Pancreas (tissue), 10 donors: ENCODE results near the gene SLC44A4. TPM values are rescaled to one million over a fixed set of nuclear protein-coding genes. Genes with fewer than 3 reads are reported as not detected.
"Not testable (repeated sequence)": the region's sequence is repeated elsewhere in the genome, so short reads cannot be mapped to it uniquely, and the experiment has no call there.

Experiments
- ATAC-seq, 4 donors: fragments of 200-7000 bp; cut with Tn5 transposase; one replicate each; pipeline versions ENCODE4 v1.8.0 to v1.9.1; 2020; ENCODE audit warnings: mild to moderate bottlenecking in 4 of 4, moderate library complexity in 4 of 4
- DNase-seq, 6 donors: peaks; one replicate each; pipeline ENCODE4 v3.0.0-alpha.2; 2020
- FAIRE-seq: peaks from 2 replicates; lab custom pipeline; 2012; peaks lifted over from hg19 to GRCh38; lab: Jason Lieb, UNC
- H3K27ac ChIP-seq, 4 donors: fragments of 200-600 bp; sonication (generic); 1 replicate in 3 of 4; 2 replicates in 1 of 4; pipeline versions ENCODE4 v1.5.0 to v1.8.0; 2020
- H3K27me3 ChIP-seq, 4 donors: fragments of 200-600 bp; one replicate each; pipeline ENCODE4 v1.8.0; 2021
- H3K36me3 ChIP-seq, 3 donors: fragments of 200-600 bp; sonication (generic) in 1 of 3; one replicate each; pipeline versions ENCODE4 v1.5.0 to v1.8.0; 2020 to 2021
- H3K4me1 ChIP-seq, 3 donors: fragments of 200-600 bp; one replicate each; pipeline ENCODE4 v1.8.0; 2021
- H3K4me3 ChIP-seq, 4 donors: fragments of 200-600 bp; sonication (generic) in 2 of 4; one replicate each; pipeline versions ENCODE4 v1.5.0 to v1.8.0; 2020 to 2021
- H3K9me3 ChIP-seq, 4 donors: fragments of 200-600 bp; one replicate each; pipeline ENCODE4 v1.8.0; 2021
- CTCF ChIP-seq, 4 donors: fragments of 200-600 bp; sonication (generic) in 3 of 4; IDR thresholded peaks; one replicate each; pipeline versions ENCODE4 v1.5.0 to v1.8.0; 2021; ENCODE audit warnings: antibody characterized with exemption in 4 of 4
- WGBS, 2 donors: extraction: QIAGEN DNeasy Blood & Tissue Kit; methylation state at CpG; one replicate each; pipeline ENCODE4 v1.1.7; 2013; 5-methylcytosine and 5-hydroxymethylcytosine counted together
- intact Hi-C, 3 donors: fragments of 100-400 bp; cut with DNase I; formaldehyde crosslinking; loops; one replicate each; pipeline versions ENCODE4 v1.11.1 to v1.14.2; 2022
- polyA plus RNA-seq, 2 donors: library from polyadenylated mRNA; stranded (reverse); fragments of 200-250 nt; gene quantifications; one replicate each; pipeline ENCODE4 v1.2.3, GENCODE V29; 2013
- total RNA-seq, 6 donors: library from RNA; stranded (reverse); fragmentation: NEBNext Ultra II Directional in 4 of 6; extraction: Animal tissue kit (Norgen Biotek cat#: 25700) in 4 of 6; gene quantifications; one replicate each; pipeline versions ENCODE4 v1.2.1 to v1.2.4, GENCODE V29; 2021 to 2023
- donor health status: healthy with polysubstance abuse.
- donor health status: DM: no; HTN: no; CAD: no; lungs with moderate emphysema.
- donor health status: DM: no; HTN: no; CAD: no.
- donor health status: control.
- donor health status: control.
- donor health status: Bipolar disorder and iron deficiency.
- donor health status: DM: yes; HTN: yes; CAD: no.
- donor health status: DM: no; HTN: no; CAD: no.
- donor health status: DM: no; HTN: no; CAD: no.
- donor health status: DM: yes; HTN: yes; CAD: no.

Gene SLC44A4
- total and polyA plus RNA-seq, 8 donors = 4.6 to 57.3 (median 12.9) TPM

- peak in 1 of 6 donors; percentile 26 for DNase-seq
- intact Hi-C loops = no loop called here
- TF ChIP-seq CTCF (IDR thresholded peaks at IDR 0.05) = no peak
- no peak for FAIRE-seq
- Histone ChIP-seq H3K27ac (no peak overlapping the region), H3K36me3 (peaks cover 2 to 14% (median 8%) of the 10 kb centered on the region in 3 donors), H3K4me3 (no peak overlapping the region), H3K4me1 (peaks cover 0 to 6% (median 0%) of the 10 kb centered on the region in 3 donors), H3K27me3 (no peaks in the 10 kb centered on the region), H3K9me3 (no peaks in the 10 kb centered on the region)
- 86 to 91% methylated on average over 11 of the region's 11 CpGs for WGBS, 2 donors
- ATAC-seq = no peak
Measured at GRCh38 chr6:31859923-31860322, 18.9 kb downstream of the SLC44A4 start.

GRCh38 chr6:31858707-31859106 lies 20.1 kb downstream of the SLC44A4 start:
- DNase-seq (no peak), FAIRE-seq (no peak), ATAC-seq (no peak)
- no peak for TF ChIP-seq CTCF (IDR thresholded peaks at IDR 0.05)
- Histone ChIP-seq H3K4me3 (no peak overlapping the region), H3K27ac (no peak overlapping the region), H3K9me3 (no peaks in the 10 kb centered on the region), H3K27me3 (no peaks in the 10 kb centered on the region), H3K4me1 (peaks cover 0 to 6% (median 0%) of the 10 kb centered on the region in 3 donors), H3K36me3 (peaks cover 2 to 14% (median 8%) of the 10 kb centered on the region in 3 donors)
- WGBS, 2 donors = 93 to 96% methylated on average over 8 of the region's 8 CpGs
- intact Hi-C loops = no loop called here

- H3K9me3 ChIP-seq, H3K4me3 ChIP-seq, DNase-seq, H3K27me3 ChIP-seq, FAIRE-seq, H3K27ac ChIP-seq, intact Hi-C loops, H3K4me1 ChIP-seq, ATAC-seq: not testable (repeated sequence)
- H3K36me3 ChIP-seq = peaks cover 2 to 14% (median 8%) of the 10 kb centered on the region in 3 donors
- 91% methylated on average over 8 of the region's 8 CpGs for WGBS, 2 donors
Measured at GRCh38 chr6:31857774-31858173, 21.0 kb downstream of the SLC44A4 start.

- whole genome bisulfite sequencing, 2 donors = 87 to 90% methylated on average over 25 to 35 of the region's 35 CpGs
- peak in 1 of 6 donors; percentile 52 for DNase-seq
- H3K9me3 ChIP-seq, intact Hi-C loops, H3K36me3 ChIP-seq, H3K27ac ChIP-seq, FAIRE-seq, H3K4me3 ChIP-seq, H3K4me1 ChIP-seq, H3K27me3 ChIP-seq, ATAC-seq: not testable (repeated sequence)
Measured at GRCh38 chr6:31851980-31852718, 26.6 kb downstream of the SLC44A4 start.

GRCh38 chr6:31851485-31851832 lies 27.3 kb downstream of the SLC44A4 start:
- H3K27me3 ChIP-seq = no peaks in the 10 kb centered on the region
- no peak overlapping the region for H3K27ac ChIP-seq
- H3K36me3 ChIP-seq = no peaks in the 10 kb centered on the region
- no peaks in the 10 kb centered on the region for H3K9me3 ChIP-seq
- DNase-seq (no peak), ATAC-seq (no peak), FAIRE-seq (no peak)
- intact Hi-C loops = no loop called here
- H3K4me3 ChIP-seq = no peak overlapping the region
- no peaks in the 10 kb centered on the region for H3K4me1 ChIP-seq
- no peak for TF ChIP-seq CTCF (IDR thresholded peaks at IDR 0.05)
- 39 to 46% methylated on average over 2 of the region's 2 CpGs for WGBS, 2 donors
